ENCODE results near the gene F7. TPM values are rescaled to one million over a fixed set of nuclear protein-coding genes. Genes with fewer than 3 reads are reported as not detected.

F7 gene
- total and polyA plus RNA-seq, 2 donors (not counting 1 experiment from before 2014, with no cell fraction given): not detected

GRCh38 chr13:113168211-113168610 is 62.6 kb downstream of the F7 start:
- Histone ChIP-seq H3K4me2 (ENCODE audit: extremely low read depth, insufficient read depth, low read length) (no peak overlapping the region), H3K27me3 (ENCODE audit: control insufficient read depth, insufficient read depth, low read length) (no peaks in the 10 kb centered on the region), H3K36me3 (ENCODE audit: control insufficient read depth, insufficient read depth, low read length) (peaks cover 16% of the 10 kb centered on the region), H2AFZ (ENCODE audit: low read length) (no peak overlapping the region), H3K9ac (ENCODE audit: insufficient read depth, low read length) (no peak overlapping the region), H3K27ac (ENCODE audit: insufficient read depth, low read length) (no peak overlapping the region), H3K4me1 (ENCODE audit: control insufficient read depth, extremely low read depth, insufficient read depth, low read length) (peaks cover under 1% of the 10 kb centered on the region), H4K20me1 (ENCODE audit: control insufficient read depth, extremely low read depth, insufficient read depth, low read length) (no peaks in the 10 kb centered on the region), H3K4me3 (replicated peaks in 1 of 4; ENCODE audit: control extremely low read depth in 1 of 4, insufficient read depth in 1 of 4, low read depth in 3 of 4, low read length in 4 of 4) (no peak overlapping the region), H3K9me3 (ENCODE audit: control insufficient read depth, insufficient read depth, low read depth, low read length) (no peaks in the 10 kb centered on the region), H3K79me2 (ENCODE audit: control insufficient read depth, insufficient read depth, low read length) (no peaks in the 10 kb centered on the region)
- no peak for DNase-seq (ENCODE audit: low read depth in 2 of 2)
- no peak for TF ChIP-seq EZH2 (IDR thresholded peaks at IDR 0.05; ENCODE audit: low read length, missing control alignments)
- no peak for TF ChIP-seq CTCF (conservative IDR thresholded peaks at IDR 0.05 in 1 of 2, IDR thresholded peaks at IDR 0.05 in 1 of 2; ENCODE audit: low read depth in 1 of 2, low read length in 2 of 2)

- no peaks in the 10 kb centered on the region for H3K27me3 ChIP-seq (ENCODE audit: control insufficient read depth, insufficient read depth, low read length)
- H3K79me2 ChIP-seq (ENCODE audit: control insufficient read depth, insufficient read depth, low read length): no peaks in the 10 kb centered on the region
- no peak overlapping the region for H3K4me3 ChIP-seq (replicated peaks in 1 of 4; ENCODE audit: control extremely low read depth in 1 of 4, insufficient read depth in 1 of 4, low read depth in 3 of 4, low read length in 4 of 4)
- no peaks in the 10 kb centered on the region for H3K9me3 ChIP-seq (ENCODE audit: control insufficient read depth, insufficient read depth, low read depth, low read length)
- H2AFZ ChIP-seq (ENCODE audit: low read length): no peak overlapping the region
- H3K4me2 ChIP-seq (ENCODE audit: extremely low read depth, insufficient read depth, low read length): no peak overlapping the region
- no peaks in the 10 kb centered on the region for H4K20me1 ChIP-seq (ENCODE audit: control insufficient read depth, extremely low read depth, insufficient read depth, low read length)
- DNase-seq (ENCODE audit: low read depth in 2 of 2): no peak
- no peaks in the 10 kb centered on the region for H3K4me1 ChIP-seq (ENCODE audit: control insufficient read depth, extremely low read depth, insufficient read depth, low read length)
- H3K27ac ChIP-seq (ENCODE audit: insufficient read depth, low read length): no peak overlapping the region
- H3K36me3 ChIP-seq (ENCODE audit: control insufficient read depth, insufficient read depth, low read length): peaks cover 16% of the 10 kb centered on the region
- TF ChIP-seq CTCF (conservative IDR thresholded peaks at IDR 0.05 in 1 of 2, IDR thresholded peaks at IDR 0.05 in 1 of 2; ENCODE audit: low read depth in 1 of 2, low read length in 2 of 2) (no peak), EZH2 (IDR thresholded peaks at IDR 0.05; ENCODE audit: low read length, missing control alignments) (no peak)
- H3K9ac ChIP-seq (ENCODE audit: insufficient read depth, low read length): no peak overlapping the region
Observed at GRCh38 chr13:113169277-113170272, 64.0 kb downstream of the F7 start.

Other genes with a start within 250 kb of the F7 start
- gene MCF2L, start 136.6 kb upstream of the F7 start, total RNA-seq: 1.0 and 3.3 TPM in 2 replicates
- gene MCF2L, start 136.6 kb upstream of the F7 start, polyA plus RNA-seq: 0.06 and 0.18 TPM in 2 replicates
- 20.3 and 41.5 TPM in 2 replicates for gene F10, start 17.0 kb downstream of the F7 start, total RNA-seq
- gene F10, start 17.0 kb downstream of the F7 start, polyA plus RNA-seq: 6.7 and 39.9 TPM in 2 replicates
- gene PROZ, start 52.9 kb downstream of the F7 start, total RNA-seq: not detected in 2 replicates
- not detected in 2 replicates for gene PROZ, start 52.9 kb downstream of the F7 start, polyA plus RNA-seq
- gene PCID2, start 102.9 kb downstream of the F7 start, total RNA-seq: 66.8 and 113 TPM in 2 replicates
- 85.6 and 93.5 TPM in 2 replicates for gene PCID2, start 102.9 kb downstream of the F7 start, polyA plus RNA-seq
- 98.4 and 126 TPM in 2 replicates for gene CUL4A, start 103.8 kb downstream of the F7 start, total RNA-seq
- 89.5 and 107 TPM in 2 replicates for gene CUL4A, start 103.8 kb downstream of the F7 start, polyA plus RNA-seq
- gene LAMP1, start 191.4 kb downstream of the F7 start, total RNA-seq: 225 and 230 TPM in 2 replicates
- gene LAMP1, start 191.4 kb downstream of the F7 start, polyA plus RNA-seq: 204 and 219 TPM in 2 replicates

Data from fibroblast of lung (primary cell).